DMS79 (cell line): Measurements from ENCODE around the gene AP1M2.
"Not testable (repeated sequence)": the region's sequence is repeated elsewhere in the genome, so short reads cannot be mapped to it uniquely, and the experiment has no call there.

Source experiments
- DNase-seq: peaks from one replicate; lab custom pipeline; 2025; lab: John Stamatoyannopoulos, UW

Gene AP1M2

GRCh38 chr19:10601999-10602329 is 14.9 kb upstream of the AP1M2 start:
- no peak for DNase-seq

GRCh38 chr19:10600149-10600548 is 13.0 kb upstream of the AP1M2 start:
- no peak for DNase-seq

DNA sequence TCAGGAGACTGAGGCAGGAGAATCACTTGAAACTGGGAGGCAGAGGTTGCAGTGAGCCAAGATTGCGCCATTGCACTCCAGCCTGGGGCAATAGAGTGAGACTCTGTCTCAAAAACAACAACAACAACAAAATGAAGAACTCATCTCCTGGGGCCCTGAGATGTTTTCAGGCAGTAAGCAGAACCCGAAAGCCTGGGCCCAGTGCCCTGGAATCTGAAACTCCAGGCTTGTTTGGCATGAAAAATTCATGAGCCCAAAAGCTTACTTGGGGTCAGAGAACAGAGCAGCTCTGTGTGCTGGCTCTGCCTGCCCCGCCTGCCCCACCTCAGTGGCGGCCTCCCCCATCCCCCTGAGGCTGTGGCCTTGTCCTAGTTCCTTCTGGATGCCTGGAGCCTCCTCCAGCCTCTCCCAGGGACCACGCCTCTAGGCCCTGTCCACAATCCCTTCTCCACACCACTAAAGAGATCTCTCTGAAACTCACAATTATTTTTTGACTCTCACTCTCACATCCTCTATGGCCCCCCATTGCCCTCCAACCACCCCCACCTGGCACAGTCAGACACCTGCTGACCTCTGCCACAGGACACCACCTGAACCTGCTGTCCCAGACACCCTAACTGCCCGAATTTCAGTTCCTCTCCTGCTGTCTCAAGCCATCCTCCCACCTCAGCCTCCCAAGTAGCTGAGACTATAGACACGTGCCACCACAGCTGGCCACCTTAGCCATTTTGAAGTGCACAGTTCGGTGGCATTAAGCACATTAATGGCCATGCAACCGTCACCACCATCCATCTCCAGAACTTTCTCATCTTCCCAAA is 6.9 kb upstream of the AP1M2 start:
- no peak for DNase-seq

- no peak for DNase-seq
These were observed 6.0 kb upstream of the AP1M2 start for GRCh38 chr19:10593148-10593547.

DNA sequence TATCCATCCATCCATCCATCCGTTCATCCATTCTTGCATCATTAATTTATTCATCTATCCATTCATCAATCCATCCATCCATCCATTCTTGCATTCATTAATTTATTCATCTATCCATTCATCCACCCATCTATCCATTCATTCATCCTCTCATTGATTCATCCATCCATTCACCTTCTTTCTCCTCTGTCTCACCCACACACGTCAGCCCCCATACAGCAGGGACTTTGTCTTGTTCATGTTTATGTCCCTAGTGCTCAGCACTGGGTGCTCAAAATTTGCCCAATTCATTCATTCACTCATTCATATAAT is 683 bp upstream of the AP1M2 start:
- DNase-seq: no peak

DNA sequence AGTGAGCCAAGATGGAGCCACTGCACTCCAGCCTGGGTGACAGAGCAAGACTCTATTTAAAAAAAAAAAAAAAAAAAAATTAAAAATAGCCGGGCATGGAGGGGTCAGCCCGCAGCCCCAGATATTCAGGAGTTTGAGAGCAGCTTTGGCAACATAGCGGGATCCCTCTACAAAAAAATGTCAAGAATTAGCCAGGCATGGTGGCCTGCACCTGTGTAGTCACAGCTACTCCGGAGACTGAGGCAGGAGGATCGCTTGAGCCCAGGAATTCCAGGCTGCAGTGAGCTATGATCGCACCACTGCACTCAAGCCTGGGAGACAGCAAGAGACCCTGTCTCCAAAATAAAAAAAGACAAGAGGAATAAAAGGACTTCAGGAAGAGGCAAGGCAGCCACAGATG is 716 bp downstream of the AP1M2 start:
- DNase-seq: no peak

GRCh38 chr19:10583036-10583776 is 3.9 kb downstream of the AP1M2 start:
- DNase-seq: no peak

GRCh38 chr19:10582091-10582490 is 5.0 kb downstream of the AP1M2 start:
- no peak for DNase-seq

DNA sequence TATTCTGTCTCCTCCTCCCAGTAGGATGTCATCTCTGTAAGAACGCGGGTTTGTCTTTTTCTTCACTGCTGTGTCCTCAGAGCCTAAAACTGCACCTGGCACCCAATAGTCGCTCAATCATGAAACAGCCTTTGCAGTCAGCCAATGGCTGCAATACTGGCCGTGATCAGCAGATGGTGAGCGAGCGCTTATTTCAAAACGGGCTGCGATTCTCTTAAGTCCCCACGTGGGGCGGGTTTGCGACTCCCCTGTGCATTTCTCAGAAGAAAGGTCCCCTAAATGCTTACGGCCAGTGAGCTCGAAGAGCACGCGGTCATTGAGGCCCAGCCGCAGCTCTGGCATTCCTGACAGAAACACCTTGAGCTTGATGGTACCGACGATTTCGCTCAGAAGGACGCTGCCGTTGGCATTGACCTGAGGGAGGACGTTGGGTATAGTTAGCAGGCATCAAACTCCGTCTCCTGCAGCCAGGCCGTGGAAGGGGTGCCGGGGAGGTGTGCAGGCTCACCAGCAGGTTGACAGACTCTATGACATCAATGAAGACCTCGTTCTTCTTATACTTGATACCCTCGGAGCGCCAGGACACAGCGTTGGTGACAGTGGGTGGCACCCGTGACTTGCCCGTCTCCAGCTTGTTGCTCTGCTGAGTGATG is 6.0 kb downstream of the AP1M2 start:
- DNase-seq: no peak

- DNase-seq: no peak
These were observed 9.2 kb downstream of the AP1M2 start for GRCh38 chr19:10577951-10578350.

DNA sequence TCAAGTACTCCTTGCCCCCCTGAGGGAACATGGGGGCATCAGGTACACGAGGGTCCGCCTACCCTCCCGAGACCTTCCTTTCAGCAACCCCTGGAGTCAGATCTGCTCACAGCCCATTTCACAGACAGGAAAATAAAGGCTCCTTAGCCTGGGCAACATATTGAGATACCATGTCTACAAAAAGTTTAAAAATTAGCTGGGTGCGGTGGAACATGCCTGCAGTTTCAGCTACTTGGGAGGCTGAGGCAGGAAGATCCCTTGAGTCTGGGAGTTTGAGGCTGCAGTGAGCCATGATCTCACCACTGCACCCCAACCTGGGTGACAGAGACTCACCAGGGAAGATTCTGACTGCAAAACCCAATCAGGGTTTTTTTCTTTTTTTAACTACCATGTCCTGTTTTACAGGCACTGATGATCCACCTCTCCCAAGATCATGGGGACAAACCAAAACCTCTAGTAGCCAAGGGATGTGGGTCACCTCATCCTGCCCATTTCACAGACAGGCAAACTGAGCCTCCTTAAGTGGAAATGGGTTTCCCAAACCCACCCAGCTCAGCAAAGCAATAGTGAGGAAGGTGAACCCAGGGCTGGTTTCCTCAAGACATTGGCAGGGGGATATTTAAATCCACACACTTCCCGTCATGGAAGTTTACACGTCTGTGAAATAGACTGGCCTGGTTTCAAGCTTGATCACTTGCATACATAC is 11.9 kb downstream of the AP1M2 start:
- no peak for DNase-seq

DNA sequence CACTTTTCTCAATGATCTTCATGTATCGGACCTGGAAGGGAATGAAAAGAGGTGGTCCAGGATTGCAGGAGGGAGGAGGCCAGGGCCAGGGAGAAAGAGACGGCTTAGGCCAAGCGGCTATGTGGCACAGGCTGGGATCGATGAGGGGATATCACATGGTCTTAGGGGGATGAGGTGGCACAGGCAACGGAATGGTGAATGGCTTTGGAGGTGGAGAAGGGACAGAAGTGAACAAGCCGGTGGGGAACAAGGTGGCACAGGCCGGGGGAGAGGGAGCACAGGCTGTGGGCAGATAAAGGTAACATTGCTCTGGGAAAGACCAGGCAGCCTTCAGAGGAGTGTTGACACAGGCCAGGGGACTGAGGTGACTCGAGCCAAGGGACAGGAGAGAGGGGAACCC is 12.7 kb downstream of the AP1M2 start:
- DNase-seq: no peak

DNA sequence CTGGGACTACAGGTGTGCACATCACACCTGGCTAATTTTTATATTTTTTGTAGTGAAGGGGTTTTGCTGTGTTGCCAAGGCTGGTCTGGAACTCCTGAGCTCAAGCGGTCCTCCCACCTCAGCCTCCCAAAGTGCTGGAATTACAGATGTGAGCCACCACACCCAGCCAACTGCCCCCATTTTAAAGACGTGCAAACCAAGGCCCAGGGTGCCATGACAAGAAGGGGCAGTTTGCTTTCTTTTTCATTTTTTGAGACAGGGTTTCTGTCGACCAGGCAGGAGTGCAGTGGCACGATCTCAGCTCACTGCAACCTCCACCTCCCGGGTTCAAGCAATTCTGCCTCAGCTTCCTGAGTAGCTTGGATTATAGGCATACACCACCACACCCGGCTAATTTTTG is 13.3 kb downstream of the AP1M2 start:
- DNase-seq: not testable (repeated sequence)

- DNase-seq: peak; percentile 99
These were observed 18.1 kb downstream of the AP1M2 start, which contains the start of gene CDKN2D for GRCh38 chr19:10568826-10569651. CDKN2D (minus strand) TSS chr19:10568979; CDS start chr19:10568653, 326 bp downstream.

DNA sequence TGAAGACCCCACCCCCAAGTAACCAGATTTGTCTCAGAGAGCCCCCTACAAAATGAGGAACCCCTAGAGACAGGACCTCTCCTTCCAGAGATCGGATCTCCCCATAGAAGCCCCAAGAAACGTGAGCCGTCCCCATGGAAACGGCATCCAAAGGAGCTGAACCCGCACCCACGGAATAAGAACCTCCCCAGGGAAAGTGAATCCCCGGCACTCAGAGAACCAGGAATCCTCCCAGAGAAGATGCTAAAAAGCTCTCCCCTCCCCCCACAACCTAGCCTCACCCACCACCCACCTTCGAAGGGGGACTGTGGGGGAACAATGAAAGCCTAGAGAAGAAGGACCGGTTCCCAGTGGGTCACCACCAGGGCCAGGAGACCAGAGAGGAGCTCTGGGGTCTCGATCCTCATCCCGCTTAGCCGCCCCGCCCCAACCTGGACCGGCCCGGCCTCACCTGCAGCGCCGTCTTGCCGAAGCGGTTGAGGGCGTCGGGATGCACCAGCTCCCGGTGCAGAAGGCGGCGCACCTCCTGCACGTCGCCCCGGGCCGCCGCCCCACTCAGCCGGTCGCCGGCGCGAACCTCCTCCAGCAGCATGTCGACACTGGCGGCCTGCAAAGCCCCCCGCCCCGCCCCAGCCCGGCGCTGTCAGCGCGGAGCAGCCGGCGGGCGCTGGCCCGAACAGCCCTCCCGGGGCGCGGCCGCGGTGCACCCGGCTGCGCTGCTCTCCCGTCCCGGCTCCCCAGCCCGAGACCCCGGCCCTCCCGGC is 18.9 kb downstream of the AP1M2 start:
- peak; percentile 44 for DNase-seq

DNA sequence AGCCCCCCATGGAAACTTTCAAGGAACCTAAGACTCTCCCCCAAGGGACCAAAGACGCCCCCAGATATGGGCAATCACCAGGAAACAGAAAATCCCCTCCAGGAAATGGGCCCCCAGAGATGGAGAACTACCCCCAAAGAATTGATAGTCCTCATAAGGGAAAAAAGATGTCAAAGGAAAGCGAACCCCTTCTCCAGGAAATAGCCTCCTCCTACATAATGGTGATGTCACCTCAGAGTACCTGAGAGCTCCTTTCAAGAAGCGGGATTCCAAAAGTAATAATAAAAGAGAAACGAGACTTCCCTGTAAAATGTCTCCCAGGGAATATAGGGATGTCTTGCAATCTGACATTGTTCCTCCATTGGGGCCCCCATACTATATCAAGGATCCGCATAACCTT is 19.5 kb downstream of the AP1M2 start:
- DNase-seq: no peak

DNA sequence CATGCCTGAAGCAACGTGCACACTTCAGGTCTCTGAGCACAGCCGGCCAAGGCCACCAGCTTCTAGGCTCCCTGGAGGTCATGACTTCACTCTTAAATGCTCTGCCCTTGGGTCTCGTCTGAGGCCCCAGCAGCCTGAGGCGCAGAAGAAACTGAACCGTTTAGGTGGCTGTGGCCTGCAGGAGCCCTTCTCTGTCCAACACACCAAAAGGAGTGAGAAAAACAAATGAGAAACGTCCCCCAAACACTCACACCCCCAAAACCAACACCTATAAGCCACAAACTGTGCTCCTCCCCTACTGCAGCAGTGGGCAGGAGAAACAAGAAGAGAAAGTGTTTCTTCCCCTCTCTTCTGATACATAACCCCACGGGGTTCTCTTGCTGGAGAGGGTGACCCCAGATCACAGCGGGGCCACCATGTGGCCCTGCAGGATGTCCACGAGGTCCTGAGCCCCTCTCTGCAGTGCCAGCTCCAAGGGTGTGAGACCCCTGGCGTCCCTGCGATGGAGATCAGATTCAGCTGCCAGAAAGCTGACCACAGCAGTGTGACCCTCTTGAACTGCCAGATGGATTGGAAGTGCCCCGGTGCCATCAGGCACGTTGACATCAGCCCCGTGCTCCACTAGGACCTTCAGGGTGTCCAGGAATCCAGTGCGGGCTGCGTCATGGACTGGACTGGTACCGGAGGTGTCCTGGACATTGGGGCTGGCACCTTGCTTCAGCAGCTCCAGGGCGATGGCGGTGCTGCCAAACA is 20.3 kb downstream of the AP1M2 start:
- no peak for DNase-seq

DNA sequence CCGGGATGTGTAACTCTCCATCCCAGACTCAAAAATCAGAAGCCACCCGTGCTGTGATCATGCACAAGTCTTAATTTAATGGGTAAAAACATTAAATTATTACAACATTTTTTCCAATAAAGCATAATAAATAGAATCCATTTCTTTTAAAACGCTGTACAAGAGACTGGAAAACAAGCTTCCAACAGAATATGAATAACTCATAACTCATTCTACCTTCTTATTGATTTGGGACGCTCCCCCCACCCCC is 20.8 kb downstream of the AP1M2 start:
- DNase-seq: no peak

DNA sequence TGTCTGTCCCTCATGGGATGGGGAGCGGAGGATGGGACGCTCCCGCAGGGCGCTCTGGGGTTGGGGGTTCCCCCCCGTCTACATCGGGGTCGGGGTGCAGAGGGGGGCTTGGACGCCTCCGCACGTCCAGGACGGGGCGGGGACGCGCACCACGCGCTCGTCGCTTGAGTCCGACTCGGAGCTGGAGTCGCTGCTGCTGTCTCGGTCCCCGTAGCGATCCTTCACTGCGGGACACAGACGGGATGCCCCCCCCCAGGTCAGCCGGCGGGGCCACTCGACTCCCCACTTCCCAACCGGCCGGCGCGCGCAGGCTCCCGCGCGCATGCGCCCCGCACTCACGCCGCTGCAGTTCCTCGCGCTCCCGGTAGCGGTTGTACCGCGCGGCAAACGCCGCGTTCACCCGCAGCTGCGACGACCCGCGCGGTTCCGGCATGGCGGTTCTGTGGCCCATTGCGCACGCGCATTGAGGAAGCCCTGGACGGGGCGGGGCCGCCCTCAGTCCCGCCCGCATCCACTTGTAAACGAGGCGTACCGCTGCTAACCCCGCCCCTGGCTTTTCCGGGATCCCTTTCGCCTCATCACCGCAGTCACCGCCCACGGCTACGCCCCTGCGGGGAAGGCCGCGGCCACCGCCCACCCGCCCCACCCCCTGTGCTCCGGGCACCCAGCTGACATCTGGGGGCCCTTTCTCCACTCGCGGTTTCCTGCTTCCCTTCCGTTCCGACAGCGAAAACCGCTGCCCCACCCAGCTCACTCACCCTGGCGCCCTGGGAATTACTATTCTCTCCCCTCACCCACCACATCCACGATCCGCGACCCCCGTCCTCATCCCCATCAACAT is 21.3 kb downstream of the AP1M2 start, which contains the start of gene KRI1:
KRI1 (minus strand) TSS at position 444 of the 841 bp plus-strand sequence; CDS start at position 433, 11 bp downstream.
- peak; percentile 89 for DNase-seq
